SKM-1 (cell line): ENCODE measurements around the gene CNTN4.
"Not testable (repeated sequence)": the region's sequence is repeated elsewhere in the genome, so short reads cannot be mapped to it uniquely, and the experiment has no call there.

Experiments used
- DNase-seq: peaks from one replicate; lab custom pipeline; 2025; ENCODE audit not compliant: unreplicated experiment; lab: John Stamatoyannopoulos, UW

The CNTN4 gene

GRCh38 chr3:2771741-2772140, 673.1 kb downstream of the CNTN4 start:
- DNase-seq, result no peak

GRCh38 chr3:2772803-2773202, 674.1 kb downstream of the CNTN4 start:
- no peak for DNase-seq

- DNase-seq, result no peak
Observed at GRCh38 chr3:2774481-2775249, 676.0 kb downstream of the CNTN4 start.

- DNase-seq, result no peak
Observed at GRCh38 chr3:2783261-2783660, 684.6 kb downstream of the CNTN4 start.

GRCh38 chr3:2784627-2785026, 686.0 kb downstream of the CNTN4 start:
- DNase-seq, result no peak

DNA sequence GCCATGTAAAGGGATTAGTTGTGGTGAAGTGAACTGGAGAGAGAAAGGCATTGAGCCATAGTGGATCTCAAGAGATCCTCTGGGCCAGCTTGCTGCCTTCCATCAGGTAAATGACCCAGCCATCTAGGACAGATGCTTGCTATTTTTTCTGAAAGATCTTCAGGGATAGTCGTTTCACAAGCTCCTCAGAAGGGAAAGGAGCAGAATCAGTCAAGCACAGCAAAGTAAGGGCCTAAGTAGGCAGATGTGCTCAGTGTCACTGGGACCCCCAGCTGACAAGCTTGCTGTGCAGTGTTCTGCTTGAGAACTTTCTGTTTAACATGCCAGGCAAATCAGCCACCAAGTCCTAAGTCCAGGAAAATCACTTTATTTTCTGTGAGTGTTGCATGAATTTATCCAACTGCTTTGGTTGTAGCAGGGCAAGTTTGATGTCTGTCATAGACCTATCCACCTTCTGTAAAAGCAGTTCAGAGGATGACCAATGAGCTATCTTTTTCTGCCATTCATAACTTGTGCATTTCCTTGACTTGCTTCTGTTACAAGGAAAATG, 691.7 kb downstream of the CNTN4 start:
- DNase-seq, result no peak

GRCh38 chr3:2792432-2792831, 693.8 kb downstream of the CNTN4 start:
- no peak for DNase-seq

DNA sequence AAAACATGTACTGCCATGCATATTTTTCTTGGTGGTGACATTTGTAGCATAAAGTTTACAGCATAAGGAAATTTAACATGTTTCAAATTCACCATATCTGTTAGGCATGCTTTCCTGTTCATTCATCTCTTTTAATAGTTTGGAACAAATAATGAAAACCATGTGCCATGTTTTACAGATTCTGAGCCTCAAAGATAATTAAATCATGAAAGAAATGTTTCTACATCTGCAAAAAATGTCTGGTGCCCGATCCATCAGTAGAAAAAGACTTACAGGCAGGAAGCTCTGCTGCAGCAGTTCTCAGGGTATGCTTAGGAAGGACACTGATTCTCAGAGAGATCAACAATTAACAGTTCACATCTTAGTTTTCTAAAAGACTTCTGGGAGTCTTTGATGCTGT, 695.3 kb downstream of the CNTN4 start:
- DNase-seq, result no peak

DNA sequence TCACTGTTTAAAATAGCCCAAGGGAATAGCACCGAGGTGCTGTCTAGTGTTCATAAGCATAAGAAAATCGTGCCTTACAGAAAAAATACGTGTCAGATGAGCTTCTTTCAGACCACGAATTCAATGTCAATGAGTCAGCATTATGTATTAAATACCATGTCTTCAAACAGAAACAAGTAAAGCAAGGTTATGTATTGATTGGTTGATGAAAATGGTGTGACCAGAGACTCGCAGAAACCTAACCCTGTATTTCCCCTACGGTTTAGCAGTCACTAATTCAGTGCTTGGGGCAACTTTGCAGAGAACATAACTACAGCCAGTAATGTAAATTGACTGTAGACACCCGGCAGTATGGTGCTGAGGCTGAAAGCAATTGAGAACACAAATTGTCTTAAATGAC, 703.8 kb downstream of the CNTN4 start:
- no peak for DNase-seq

DNA sequence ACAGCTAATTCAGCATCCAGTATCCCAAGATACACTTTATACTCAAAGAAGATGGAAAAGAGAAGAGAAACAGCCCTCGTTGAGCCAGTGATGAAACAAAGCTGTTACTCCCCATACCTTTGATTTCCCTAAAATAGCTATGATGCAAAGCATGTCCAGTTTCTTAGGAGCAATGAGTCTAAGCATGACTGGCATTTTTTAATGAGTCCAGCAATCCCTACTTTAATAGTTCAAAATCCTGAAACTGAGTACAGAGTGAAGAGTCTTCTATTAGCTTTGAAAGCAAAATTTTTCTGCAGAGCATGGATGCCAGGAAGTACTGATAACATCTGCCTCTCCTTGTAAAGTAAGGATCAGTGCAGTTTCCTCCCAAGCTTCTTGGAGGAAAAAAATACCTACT, 708.8 kb downstream of the CNTN4 start:
- no peak for DNase-seq

DNA sequence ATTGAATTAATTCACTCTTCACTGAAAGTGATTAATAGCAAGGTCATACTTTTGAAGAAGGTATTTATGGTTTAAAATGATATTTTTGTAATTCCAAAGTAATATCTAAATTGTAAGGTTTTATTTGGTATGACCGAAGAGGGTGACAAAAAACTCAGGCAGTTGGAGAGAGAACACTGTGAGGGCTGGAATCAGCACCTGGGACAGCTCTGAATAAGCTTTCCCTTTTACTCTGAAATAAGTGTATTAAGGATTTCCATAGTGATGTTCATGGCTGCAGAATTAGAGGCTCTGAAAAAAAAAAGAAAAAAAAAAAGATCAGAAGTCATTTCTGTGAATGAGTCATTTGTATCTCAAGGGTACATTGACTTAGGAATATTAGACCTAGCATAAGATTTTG, 712.1 kb downstream of the CNTN4 start:
- no peak for DNase-seq

GRCh38 chr3:2819571-2819970, 720.9 kb downstream of the CNTN4 start:
- DNase-seq, result no peak

GRCh38 chr3:2820982-2821381, 722.3 kb downstream of the CNTN4 start:
- not testable (repeated sequence) for DNase-seq

- DNase-seq, result no peak
Observed at GRCh38 chr3:2822611-2823010, 723.9 kb downstream of the CNTN4 start.

DNA sequence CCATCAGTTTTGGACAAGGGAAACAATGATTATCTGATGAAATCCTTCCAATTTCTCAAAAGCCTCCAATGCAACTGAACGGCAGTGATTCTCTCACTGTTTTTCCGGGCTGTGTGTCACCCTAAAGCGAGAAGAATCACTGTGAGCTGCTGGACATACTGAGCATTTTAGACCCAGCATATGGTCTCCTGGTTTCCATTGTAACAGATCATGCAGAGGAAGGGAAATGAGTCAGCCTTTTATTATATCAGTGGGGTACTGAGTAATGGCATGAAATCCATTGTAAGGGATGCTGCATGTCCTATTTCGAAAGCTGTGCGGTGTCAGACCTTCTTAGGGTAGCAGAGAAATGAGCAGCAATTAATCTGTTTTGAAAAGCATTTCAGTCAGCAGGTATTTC, 724.4 kb downstream of the CNTN4 start:
- no peak for DNase-seq

- no peak for DNase-seq
Observed at GRCh38 chr3:2823437-2824211, 725.0 kb downstream of the CNTN4 start.

- DNase-seq, result no peak
Observed at GRCh38 chr3:2826036-2826435, 727.4 kb downstream of the CNTN4 start.

- DNase-seq, result no peak
Observed at GRCh38 chr3:2826453-2826852, 727.8 kb downstream of the CNTN4 start.

- DNase-seq, result no peak
Observed at GRCh38 chr3:2837239-2837638, 738.6 kb downstream of the CNTN4 start.

DNA sequence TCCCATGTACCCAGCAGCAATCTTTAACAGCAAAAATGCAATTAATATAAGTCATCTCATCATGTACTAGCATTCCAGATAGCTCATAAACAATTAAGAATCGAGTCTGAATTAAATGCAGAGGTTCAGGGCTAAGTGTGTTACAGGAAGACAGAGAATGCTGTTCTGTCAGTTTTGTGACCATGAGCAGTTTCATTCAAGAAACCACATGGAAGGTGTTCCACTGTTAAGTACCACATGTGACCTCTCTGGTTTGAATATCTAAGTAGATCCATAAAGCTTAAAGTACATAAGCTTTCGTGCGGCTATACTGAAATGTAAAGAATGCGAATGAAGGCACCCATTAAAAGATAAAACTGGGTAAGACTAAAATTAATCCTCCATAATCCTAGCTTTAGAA, 739.2 kb downstream of the CNTN4 start:
- no peak for DNase-seq

DNA sequence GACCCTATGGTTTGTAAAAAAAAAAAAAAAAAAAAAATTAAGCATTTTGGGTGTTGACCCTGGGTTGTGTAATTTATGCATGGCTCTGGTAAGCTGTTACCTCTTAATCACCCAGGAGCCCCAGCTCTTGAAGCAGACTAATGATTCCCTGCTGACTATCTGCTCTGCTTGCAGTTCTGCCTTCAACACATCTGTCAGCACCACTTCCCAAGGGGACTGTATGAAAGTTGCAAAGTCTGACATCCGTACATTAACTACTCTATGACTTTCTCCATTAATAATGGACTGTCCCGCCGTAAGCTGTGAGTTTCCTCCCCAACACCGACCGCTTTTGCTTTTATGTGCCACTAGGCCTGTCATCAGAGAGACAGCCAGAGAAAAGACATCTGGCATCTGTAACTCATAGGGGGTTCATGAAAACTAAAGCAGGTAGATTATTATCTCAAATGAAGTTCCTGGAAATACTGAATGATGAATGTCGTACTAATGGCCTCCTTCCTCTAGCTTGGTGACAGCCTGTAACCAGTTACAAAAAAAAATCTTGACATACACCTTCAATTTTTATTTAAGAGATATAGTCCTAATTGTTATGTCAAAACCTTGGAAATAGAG, 740.0 kb downstream of the CNTN4 start:
- DNase-seq, result no peak

DNA sequence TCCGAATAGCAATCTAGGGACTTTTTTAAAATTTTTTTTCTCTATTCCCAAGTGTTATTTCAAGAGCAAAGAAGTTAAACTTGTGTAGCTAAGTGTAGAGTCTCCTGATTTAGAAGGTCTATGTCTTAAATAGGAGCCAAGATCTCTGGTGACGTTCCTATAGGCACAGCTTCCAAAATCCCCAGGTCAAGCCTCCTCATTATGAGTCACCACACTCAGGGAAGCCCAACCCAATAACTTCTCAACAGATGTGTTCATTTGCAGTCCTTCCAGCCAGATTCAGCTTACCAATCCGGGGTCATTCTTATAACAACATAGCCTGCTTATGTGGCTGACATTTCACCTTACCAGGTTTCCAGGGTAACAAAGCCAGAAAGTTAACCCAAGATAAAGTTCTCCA, 741.2 kb downstream of the CNTN4 start:
- no peak for DNase-seq
